IMR-90 (cell line): ENCODE results near the gene PPM1G. TPM values are rescaled to one million over a fixed set of nuclear protein-coding genes. Genes with fewer than 3 reads are reported as not detected.

Experiments
- ATAC-seq: fragments of 200-7000 bp; cut with Tn5 transposase; 2 replicates; pipeline ENCODE4 v1.9.1; 2020; ENCODE audit warnings: low read depth, mild to moderate bottlenecking, moderate library complexity
- BruUV-seq: library from RNA; stranded (reverse); fragments of 400-500 nt; replicated peaks from 2 replicates; lab custom pipeline; 2021; lab: Mats Ljungman, UMichigan
- CTCF ChIA-PET: fragments of 300-600 bp; formaldehyde crosslinking; extraction: SDS; loops from one replicate; lab custom pipeline; 2021; ENCODE audit warnings: antibody characterized with exemption; lab: Yijun Ruan, JAX
- POLR2A ChIA-PET: fragments of 300-600 bp; sonication (Branson Sonifier 250); formaldehyde crosslinking; loops from one replicate; lab custom pipeline; 2022; ENCODE audit warnings: antibody characterized with exemption; ENCODE audit not compliant: unreplicated experiment; lab: Charles Lee
- DNase-seq: peaks from one replicate; pipeline ENCODE4 v3.0.0; 2013
- H2AFZ ChIP-seq: replicated peaks from 2 replicates; pipeline ENCODE3; 2013; ENCODE audit warnings: low read length, mild to moderate bottlenecking; ENCODE audit not compliant: poor library complexity
- H2AK5ac ChIP-seq: 2 replicates; pipeline ENCODE4 v1.6.1; 2013; ENCODE audit warnings: low read depth, low read length, inconsistent platforms
- H2AK9ac ChIP-seq: replicated peaks from 2 replicates; pipeline ENCODE3; 2013; ENCODE audit warnings: mild to moderate bottlenecking, low read depth, low read length, moderate library complexity; ENCODE audit not compliant: poor library complexity
- H2BK120ac ChIP-seq: 2 replicates; pipeline ENCODE4 v1.6.1; 2013; ENCODE audit warnings: low read depth, low read length, inconsistent platforms
- H2BK15ac ChIP-seq: 3 replicates; pipeline ENCODE4 v1.6.1; 2013; ENCODE audit warnings: low read depth, low read length, inconsistent platforms
- H2BK20ac ChIP-seq: 2 replicates; pipeline ENCODE4 v1.6.1; 2013; ENCODE audit warnings: low read depth, mild to moderate bottlenecking, inconsistent platforms, low read length, moderate library complexity
- H2BK5ac ChIP-seq: 2 replicates; pipeline ENCODE4 v1.6.1; 2013; ENCODE audit warnings: mild to moderate bottlenecking, low read depth, low read length, inconsistent platforms; ENCODE audit not compliant: poor library complexity, severe bottlenecking
- H3K14ac ChIP-seq: replicated peaks from 2 replicates; pipeline ENCODE4 v1.6.1; 2013; ENCODE audit warnings: low read depth, low read length, inconsistent platforms
- H3K18ac ChIP-seq: 2 replicates; pipeline ENCODE4 v1.6.1; 2013; ENCODE audit warnings: low read depth, low read length, control low read depth
- H3K23ac ChIP-seq: 2 replicates; pipeline ENCODE4 v1.6.1; 2013; ENCODE audit warnings: low read depth, low read length, inconsistent platforms
- H3K27ac ChIP-seq: 2 replicates; pipeline ENCODE4 v1.5.1; 2013; ENCODE audit warnings: mild to moderate bottlenecking, control low read depth, low read length; ENCODE audit not compliant: insufficient read depth
- H3K27me3 ChIP-seq: 2 replicates; pipeline ENCODE4 v1.6.1; 2013; ENCODE audit warnings: low read length; ENCODE audit not compliant: control insufficient read depth, insufficient read depth
- H3K36me3 ChIP-seq: 2 replicates; pipeline ENCODE4 v1.6.1; 2013; ENCODE audit warnings: low read length, mixed read lengths; ENCODE audit not compliant: control insufficient read depth, insufficient read depth
- H3K4ac ChIP-seq: 2 replicates; pipeline ENCODE4 v1.6.1; 2013; ENCODE audit warnings: low read depth, low read length, inconsistent platforms
- H3K4me1 ChIP-seq: 2 replicates; pipeline ENCODE4 v1.6.1; 2013; ENCODE audit warnings: low read length, mixed read lengths; ENCODE audit not compliant: control insufficient read depth, insufficient read depth
- H3K4me2 ChIP-seq: 2 replicates; pipeline ENCODE4 v1.6.1; 2013; ENCODE audit warnings: low read depth, mild to moderate bottlenecking, control low read depth, low read length, moderate library complexity
- H3K4me3 ChIP-seq: 2 replicates; pipeline ENCODE4 v1.5.1; 2013; ENCODE audit warnings: low read depth, mild to moderate bottlenecking, control low read depth, low read length, moderate library complexity; ENCODE audit not compliant: insufficient read depth
- H3K56ac ChIP-seq: 2 replicates; pipeline ENCODE4 v1.6.1; 2013; ENCODE audit warnings: low read length, inconsistent platforms; ENCODE audit not compliant: insufficient read depth; ENCODE audit errors: extremely low read depth
- H3K79me1 ChIP-seq, 2 experiments: 2 replicates each; pipeline ENCODE4 v1.6.1; 2013; ENCODE audit warnings: low read length in 2 of 2, inconsistent platforms in 1 of 2, low read depth in 1 of 2
- H3K9ac ChIP-seq: 2 replicates; pipeline ENCODE4 v1.6.1; 2013; ENCODE audit warnings: low read depth, low read length, control low read depth
- H3K9me1 ChIP-seq: 2 replicates; pipeline ENCODE4 v1.6.1; 2013; ENCODE audit warnings: low read length, inconsistent platforms; ENCODE audit not compliant: insufficient read depth
- H3K9me3 ChIP-seq: 2 replicates; pipeline ENCODE4 v1.6.1; 2013; ENCODE audit warnings: low read length; ENCODE audit not compliant: control insufficient read depth, insufficient read depth
- H4K20me1 ChIP-seq: 2 replicates; pipeline ENCODE4 v1.6.1; 2013; ENCODE audit warnings: low read length, inconsistent platforms; ENCODE audit not compliant: insufficient read depth
- H4K5ac ChIP-seq: 2 replicates; pipeline ENCODE4 v1.6.1; 2013; ENCODE audit warnings: mild to moderate bottlenecking, low read depth, low read length, control low read depth
- H4K8ac ChIP-seq, 2 experiments: 2 replicates each; pipeline ENCODE4 v1.6.1; 2013; ENCODE audit warnings: low read depth in 2 of 2, low read length in 2 of 2, control low read depth in 1 of 2, inconsistent platforms in 1 of 2
- H4K91ac ChIP-seq: 2 replicates; pipeline ENCODE4 v1.6.1; 2013; ENCODE audit warnings: low read depth, low read length, inconsistent platforms; ENCODE audit not compliant: insufficient read depth
- CEBPB ChIP-seq: IDR thresholded peaks from 2 replicates; pipeline ENCODE4 v1.6.1; 2012; ENCODE audit warnings: low read depth, low read length, improper control_type of control experiment
- CTCF ChIP-seq: conservative IDR thresholded peaks from 2 replicates; pipeline ENCODE4 v1.5.1; 2012; ENCODE audit warnings: mild to moderate bottlenecking, low read depth, low read length, improper control_type of control experiment
- POLR2A ChIP-seq: IDR thresholded peaks from 2 replicates; pipeline ENCODE4 v1.6.1; 2012; ENCODE audit warnings: mild to moderate bottlenecking, low read depth, low read length
- USF2 ChIP-seq: fragments of 150-350 bp; IDR thresholded peaks from 2 replicates; pipeline ENCODE4 v1.6.1; 2017; ENCODE audit warnings: mild to moderate bottlenecking, antibody characterized with exemption, low read length, low read depth
- WGBS, 2 experiments: methylation state at CpG; one replicate each; pipeline versions ENCODE4 v1.1.5 to v1.1.7; 2013; ENCODE audit warnings: missing lambda C conversion rate in 2 of 2; ENCODE audit not compliant: insufficient read length in 1 of 2; ENCODE audit errors: extremely low coverage in 2 of 2; 5-methylcytosine and 5-hydroxymethylcytosine counted together
- dilution Hi-C: fragments of 300-500 bp; cut with HindIII; formaldehyde crosslinking; loops from one replicate; pipeline ENCODE4 v1.14.3; 2018; ENCODE audit warnings: low sequenced_read_pairs; ENCODE audit not compliant: unreplicated experiment
- in situ Hi-C: fragments of 300-500 bp; cut with MboI; formaldehyde crosslinking; loops from 3 replicates; pipeline ENCODE4 v1.14.3; 2019; ENCODE audit warnings: low sequenced_read_pairs, inconsistent platforms, mixed read lengths
- intact Hi-C: fragments of 100-400 bp; cut with micrococcal nuclease; formaldehyde crosslinking; loops from 2 replicates; pipeline ENCODE4 v1.10.0; 2022
- polyA plus RNA-seq, 3 experiments: library from polyadenylated mRNA; depleted of rRNA; stranded (reverse); fragments of >200 nt; gene quantifications; 2 replicates each; pipeline ENCODE4 v1.2.3, GENCODE V29; 2012; ENCODE audit warnings: low replicate concordance in 1 of 3
- total RNA-seq: library from RNA; depleted of rRNA; stranded (reverse); fragments of >200 nt; gene quantifications from 2 replicates; pipeline ENCODE4 v1.2.3, GENCODE V29; 2012

Gene PPM1G
- total and polyA plus RNA-seq, 2 of the 4 experiments (the other 2 are of a cell fraction): 57.6 to 95.9 TPM

GRCh38 chr2:27442920-27443282 lies 33.5 kb upstream of the PPM1G start:
- no peak for TF ChIP-seq POLR2A
- TF ChIP-seq CTCF: no peak
- no peak for TF ChIP-seq USF2
- no peak for TF ChIP-seq CEBPB
- H3K27ac ChIP-seq: no peak overlapping the region
- in situ Hi-C loops (no loop called here), intact Hi-C loops (no loop called here), dilution Hi-C loops (no loop called here)
- 82% methylated on average over 6 of the region's 6 CpGs; no CpG with 5 or more reads in 1 of the 2 experiments for WGBS, 2 experiments
- no peak overlapping the region for H4K5ac ChIP-seq
- POLR2A ChIA-PET: no interaction called here
- H3K36me3 ChIP-seq: peaks cover 44% of the 10 kb centered on the region
- no peak overlapping the region for H2BK5ac ChIP-seq
- H3K18ac ChIP-seq: no peak overlapping the region
- H3K4me3 ChIP-seq: no peak overlapping the region
- no peak overlapping the region for H3K9ac ChIP-seq
- BruUV-seq: no TSS peak
- no peak overlapping the region for H3K23ac ChIP-seq
- H3K9me3 ChIP-seq: no peaks in the 10 kb centered on the region
- H3K4me2 ChIP-seq: no peak overlapping the region
- H2AK9ac ChIP-seq: no peak overlapping the region
- no peak overlapping the region for H2BK120ac ChIP-seq
- peaks cover 4% of the 10 kb centered on the region for H4K20me1 ChIP-seq
- no peaks in the 10 kb centered on the region; a peak in 1 of 4 replicates for H3K79me1 ChIP-seq
- DNase-seq: no peak
- no peak overlapping the region for H3K4ac ChIP-seq
- no peak overlapping the region for H2BK15ac ChIP-seq
- H3K27me3 ChIP-seq: no peaks in the 10 kb centered on the region
- no peak overlapping the region for H4K91ac ChIP-seq
- no peak overlapping the region for H2BK20ac ChIP-seq
- H3K4me1 ChIP-seq: no peaks in the 10 kb centered on the region
- H3K56ac ChIP-seq: no peak overlapping the region
- CTCF ChIA-PET: no interaction called here
- no peaks in the 10 kb centered on the region for H3K9me1 ChIP-seq
- no peak overlapping the region for H4K8ac ChIP-seq
- H2AK5ac ChIP-seq: no peak overlapping the region
- H3K14ac ChIP-seq: no peak overlapping the region
- no peak overlapping the region for H2AFZ ChIP-seq
- ATAC-seq: peak; percentile 15; the same call in 1 of the 2 replicates
